Uterus (tissue), 4 donors: ENCODE data around the gene SLC49A3. TPM values are rescaled to one million over a fixed set of nuclear protein-coding genes. Genes with fewer than 3 reads are reported as not detected.

Source experiments
- DNase-seq, 2 donors: peaks; one replicate each; pipeline ENCODE4 v3.0.0-alpha.2; 2019 to 2020
- H3K27ac ChIP-seq, 2 donors: fragments of 200-600 bp; sonication (generic); 1 replicate in 1 of 2; 2 replicates in 1 of 2; pipeline ENCODE4 v1.5.1; 2016 to 2018
- H3K27me3 ChIP-seq, 2 donors: fragments of 200-600 bp; sonication (generic); one replicate each; pipeline ENCODE4 v1.5.1; 2018 to 2019; ENCODE audit warnings: control low read depth in 1 of 2
- H3K36me3 ChIP-seq, 2 donors: fragments of 200-600 bp; sonication (generic); one replicate each; pipeline ENCODE4 v1.5.1; 2019; ENCODE audit warnings: control low read depth in 1 of 2
- H3K4me1 ChIP-seq, 2 donors: fragments of 200-600 bp; sonication (generic); one replicate each; pipeline ENCODE4 v1.5.1; 2018 to 2019; ENCODE audit warnings: control low read depth in 1 of 2
- H3K4me3 ChIP-seq, 2 donors: fragments of 200-600 bp; sonication (generic); 1 replicate in 1 of 2; 2 replicates in 1 of 2; pipeline ENCODE4 v1.5.1; 2018 to 2019; ENCODE audit warnings: mild to moderate bottlenecking in 1 of 2
- H3K9me3 ChIP-seq, 2 donors: fragments of 200-600 bp; sonication (generic); one replicate each; pipeline ENCODE4 v1.5.1; 2019; ENCODE audit warnings: control low read depth in 1 of 2
- CTCF ChIP-seq, 4 experiments: fragments of 200-600 bp in 2 of 4; fragments of 450-650 bp in 2 of 4; sonication (generic) in 2 of 4; IDR thresholded peaks; one replicate each; pipeline ENCODE4 v1.5.1; 2016 to 2019; ENCODE audit warnings: antibody characterized with exemption in 4 of 4, mild to moderate bottlenecking in 2 of 4, moderate library complexity in 1 of 4
- POLR2A ChIP-seq, 2 donors: fragments of 450-650 bp; IDR thresholded peaks; one replicate each; pipeline ENCODE4 v1.6.1; 2016; ENCODE audit warnings: antibody characterized with exemption in 2 of 2, mild to moderate bottlenecking in 1 of 2, moderate library complexity in 1 of 2
- intact Hi-C: fragments of 100-400 bp; cut with DNase I; formaldehyde crosslinking; loops from one replicate; pipeline ENCODE4 v1.15.1; 2023; ENCODE audit warnings: low total_unique reads
- total RNA-seq, 4 donors: library from RNA; depleted of rRNA in 3 of 4; stranded (reverse); fragments of >200 nt in 3 of 4; gene quantifications; one replicate each; pipeline versions ENCODE4 v1.1.0 to v1.2.4, GENCODE V29; 2014 to 2023
- donor health status: DM: yes; HTN: yes; CAD: no.

SLC49A3 gene
- total RNA-seq, 4 donors from 2014 or later, result 1.2 to 12.6 (median 2.8) TPM

DNA sequence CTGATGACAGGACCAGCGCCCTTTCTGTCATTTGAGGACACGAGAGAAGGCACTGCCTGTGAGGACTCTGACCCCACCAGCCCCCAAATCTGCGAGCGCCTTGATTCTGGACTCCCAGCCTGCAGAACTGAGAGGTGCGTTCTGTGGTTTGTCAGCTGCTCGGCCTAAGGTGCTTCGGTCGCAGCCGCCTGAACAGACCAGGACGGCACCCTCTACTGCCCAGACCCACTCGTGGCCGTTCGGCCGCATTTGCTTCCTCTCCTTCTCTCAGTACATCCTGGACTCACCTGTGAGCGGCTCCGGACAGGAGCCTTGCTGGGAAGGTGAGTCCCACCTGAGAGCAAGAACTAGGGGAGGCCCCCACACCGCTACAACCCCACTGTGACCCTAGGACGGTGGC is 25.1 kb upstream of the SLC49A3 start:
- TF ChIP-seq POLR2A (IDR thresholded peaks at IDR 0.05), result no peak
- no peak for TF ChIP-seq CTCF (IDR thresholded peaks at IDR 0.05)
- intact Hi-C loops, result no loop called here
- no peak for DNase-seq

DNA sequence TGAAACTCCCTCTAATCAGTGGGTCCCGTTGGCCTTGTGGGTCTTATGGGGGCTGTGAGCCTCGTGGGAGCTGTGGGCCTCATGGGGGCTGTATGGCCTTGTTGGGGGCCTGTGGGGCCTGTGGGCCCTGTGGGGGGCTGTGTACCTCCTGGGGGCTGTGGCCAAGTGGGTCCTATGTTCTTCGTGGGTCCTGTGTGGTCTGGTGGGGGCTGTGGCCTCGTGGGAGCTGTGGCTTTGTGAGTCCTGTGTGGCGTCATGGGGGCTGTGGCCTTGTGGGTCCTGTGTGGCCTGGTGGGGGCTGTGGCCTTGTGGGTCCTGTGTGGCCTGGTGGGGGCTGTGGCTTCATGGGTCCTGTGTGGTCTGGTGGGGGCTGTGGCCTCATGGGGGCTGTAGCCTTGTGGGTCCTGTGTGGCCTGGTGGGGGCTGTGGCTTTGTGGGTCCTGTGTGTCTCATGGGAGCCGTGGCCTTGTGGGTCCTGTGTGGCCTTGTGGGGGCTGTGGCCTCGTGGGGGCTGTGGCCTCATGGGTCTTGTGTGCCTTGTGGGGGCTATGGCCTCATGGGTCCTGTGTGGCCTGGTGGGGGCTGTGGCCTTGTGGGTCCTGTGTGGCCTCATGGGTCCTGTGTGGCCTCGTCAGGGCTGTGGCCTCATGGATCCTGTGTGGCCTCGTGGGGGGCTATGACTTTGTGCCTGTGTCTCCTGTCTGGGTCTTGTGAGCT is 24.1 kb upstream of the SLC49A3 start:
- H3K36me3 ChIP-seq, result no peaks in the 10 kb centered on the region
- H3K27me3 ChIP-seq, result no peaks in the 10 kb centered on the region
- H3K4me3 ChIP-seq, result no peak overlapping the region
- H3K27ac ChIP-seq, result no peak overlapping the region
- TF ChIP-seq CTCF (IDR thresholded peaks at IDR 0.05) (no peak), POLR2A (IDR thresholded peaks at IDR 0.05) (no peak)
- no peak for DNase-seq
- intact Hi-C loops, result no loop called here
- no peaks in the 10 kb centered on the region for H3K9me3 ChIP-seq
- H3K4me1 ChIP-seq, result peaks cover 0 to 10% of the 10 kb centered on the region in 2 donors

More for the DNA sequence above, 25.1 kb upstream of the SLC49A3 start:
- no peaks in the 10 kb centered on the region for H3K27me3 ChIP-seq
- no peaks in the 10 kb centered on the region for H3K4me1 ChIP-seq
- H3K27ac ChIP-seq, result no peak overlapping the region
- H3K36me3 ChIP-seq, result no peaks in the 10 kb centered on the region
- H3K4me3 ChIP-seq, result no peak overlapping the region
- H3K9me3 ChIP-seq, result no peaks in the 10 kb centered on the region

DNA sequence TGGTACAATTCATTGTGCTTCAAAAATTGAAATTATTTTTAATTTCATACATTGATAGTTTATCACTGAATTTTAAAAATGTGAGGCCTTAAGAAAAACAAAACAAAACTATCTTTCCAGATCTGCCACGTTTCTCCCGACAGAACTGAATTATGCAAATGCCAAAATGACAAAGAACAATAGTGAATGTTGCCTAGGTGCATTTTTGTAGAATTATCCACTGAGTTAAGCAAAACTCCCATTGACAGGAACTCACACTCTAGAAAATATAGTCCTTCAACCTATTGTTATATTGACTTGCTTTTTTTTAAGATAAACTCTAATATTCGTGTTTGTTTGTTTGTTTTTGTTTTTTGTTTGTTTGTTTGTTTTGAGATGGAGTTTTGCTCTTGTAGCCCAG is 23.1 kb upstream of the SLC49A3 start:
- TF ChIP-seq CTCF (IDR thresholded peaks at IDR 0.05) (no peak), POLR2A (IDR thresholded peaks at IDR 0.05) (no peak)
- Histone ChIP-seq H3K36me3 (no peaks in the 10 kb centered on the region), H3K4me1 (peaks cover 0 to 11% of the 10 kb centered on the region in 2 donors), H3K4me3 (no peak overlapping the region), H3K27ac (no peak overlapping the region), H3K27me3 (no peaks in the 10 kb centered on the region), H3K9me3 (no peaks in the 10 kb centered on the region)
- no peak for DNase-seq
- intact Hi-C loops, result no loop called here

DNA sequence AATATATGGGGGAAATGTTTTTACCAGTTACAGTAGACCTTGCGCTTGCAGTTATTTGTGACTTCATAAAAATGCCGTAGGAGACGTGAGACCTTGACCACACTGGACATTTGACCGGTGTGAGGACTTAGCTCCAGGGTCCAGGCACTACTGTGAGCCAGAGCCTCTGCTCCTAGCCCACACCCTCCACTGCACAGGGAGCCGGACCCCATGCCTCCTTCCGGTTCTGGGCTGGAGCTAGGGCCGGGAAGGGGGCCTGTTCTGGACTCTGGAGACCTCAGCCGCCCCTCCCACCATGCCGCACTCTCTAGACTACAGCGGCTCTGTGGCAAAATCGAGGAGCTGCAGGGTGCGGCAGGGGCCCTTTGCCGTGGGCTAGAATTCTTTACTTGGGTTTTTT is 22.0 kb upstream of the SLC49A3 start:
- no peaks in the 10 kb centered on the region for H3K9me3 ChIP-seq
- no peak overlapping the region for H3K4me3 ChIP-seq
- TF ChIP-seq CTCF (IDR thresholded peaks at IDR 0.05) (no peak), POLR2A (IDR thresholded peaks at IDR 0.05) (no peak)
- H3K27me3 ChIP-seq, result no peaks in the 10 kb centered on the region
- intact Hi-C loops, result no loop called here
- peaks cover 0 to 11% of the 10 kb centered on the region in 2 donors for H3K4me1 ChIP-seq
- no peaks in the 10 kb centered on the region for H3K36me3 ChIP-seq
- no peak for DNase-seq
- H3K27ac ChIP-seq, result no peak overlapping the region

- TF ChIP-seq POLR2A (IDR thresholded peaks at IDR 0.05) (no peak), CTCF (IDR thresholded peaks at IDR 0.05) (no peak)
- H3K27ac ChIP-seq, result no peak overlapping the region
- H3K4me3 ChIP-seq, result no peak overlapping the region
- H3K27me3 ChIP-seq, result no peaks in the 10 kb centered on the region
- intact Hi-C loops, result no loop called here
- no peaks in the 10 kb centered on the region for H3K9me3 ChIP-seq
- H3K4me1 ChIP-seq, result peaks cover 0 to 13% of the 10 kb centered on the region in 2 donors
- DNase-seq, result no peak
- H3K36me3 ChIP-seq, result no peaks in the 10 kb centered on the region
Measured at GRCh38 chr4:710116-710515, 21.2 kb upstream of the SLC49A3 start.
